HL-60/S4 (cell line): ENCODE results near the gene GLI3.

Experiments used
- in situ Hi-C: fragments of 300-500 bp; cut with MboI; formaldehyde crosslinking; loops from 2 replicates; pipeline ENCODE4 v1.14.3; 2022; ENCODE audit warnings: low sequenced_read_pairs

The GLI3 gene

GRCh38 chr7:41974870-41975557 lies 262.0 kb downstream of the GLI3 start:
- in situ Hi-C loops: no loop called here

- in situ Hi-C loops: no loop called here
Measured at GRCh38 chr7:41973202-41973730, 263.7 kb downstream of the GLI3 start.

DNA sequence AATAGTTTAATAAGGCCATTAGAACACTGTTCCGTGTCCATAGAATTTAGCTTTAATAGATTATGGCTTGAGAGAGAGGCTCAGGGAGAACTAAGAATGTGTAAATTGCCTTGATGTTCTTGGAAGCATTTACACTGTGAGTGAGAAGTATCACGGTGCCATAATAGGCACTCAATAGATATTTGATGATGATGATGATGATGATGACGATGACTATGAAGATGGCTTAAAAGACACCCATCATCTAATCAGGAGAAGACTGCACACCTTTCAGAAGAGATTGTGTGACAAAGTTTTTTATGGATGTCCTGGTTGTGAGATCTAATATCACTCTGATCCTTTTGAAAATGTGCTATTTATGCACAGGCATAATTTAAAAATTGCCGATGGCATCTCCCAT lies 264.2 kb downstream of the GLI3 start:
- in situ Hi-C loops: no loop called here

DNA sequence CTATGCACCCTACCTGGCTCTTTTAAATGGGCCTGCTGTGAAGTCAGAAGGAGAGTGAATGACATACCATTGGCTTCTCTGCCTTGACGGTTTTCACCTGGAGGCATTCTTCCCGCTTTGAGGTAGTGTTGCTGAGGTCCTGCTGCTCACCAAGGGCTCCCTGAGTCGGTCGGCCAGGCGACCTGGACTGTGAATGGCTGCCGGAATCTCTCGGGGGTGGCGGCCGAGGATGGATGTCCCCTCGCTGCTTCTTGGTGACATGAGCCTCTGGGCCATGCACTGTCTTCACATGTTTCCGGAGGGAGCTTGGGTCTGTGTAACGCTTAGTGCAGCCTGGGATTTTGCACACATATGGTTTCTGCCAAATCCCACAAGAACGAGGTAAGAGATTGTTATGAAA lies 264.7 kb downstream of the GLI3 start:
- in situ Hi-C loops: no loop called here

DNA sequence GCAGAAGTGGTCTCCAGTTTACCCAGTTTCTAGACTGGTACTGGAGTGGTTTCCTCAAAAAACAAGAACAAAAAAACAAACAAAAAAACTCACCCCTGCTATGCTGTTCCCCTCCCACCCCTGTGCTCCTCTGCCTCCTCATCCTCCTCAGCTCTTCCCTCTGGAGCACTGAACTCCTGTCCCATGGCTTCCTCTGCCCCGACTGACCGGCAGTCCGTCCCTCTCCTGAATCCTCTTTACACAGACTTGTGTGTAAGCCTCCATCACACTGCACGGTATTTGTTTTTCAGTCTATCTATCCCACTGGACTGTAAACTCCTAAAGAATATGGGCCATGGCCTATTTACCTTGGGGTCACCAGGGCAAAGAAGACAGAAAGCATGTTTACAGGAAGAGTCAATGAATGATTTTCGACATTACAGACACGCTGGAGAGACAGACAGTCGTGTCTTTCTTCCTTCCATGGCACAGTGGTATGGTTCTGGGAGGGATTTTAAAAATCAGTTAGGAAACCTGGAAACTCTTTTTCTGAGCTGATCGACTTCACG lies 265.3 kb downstream of the GLI3 start:
- in situ Hi-C loops: no loop called here

DNA sequence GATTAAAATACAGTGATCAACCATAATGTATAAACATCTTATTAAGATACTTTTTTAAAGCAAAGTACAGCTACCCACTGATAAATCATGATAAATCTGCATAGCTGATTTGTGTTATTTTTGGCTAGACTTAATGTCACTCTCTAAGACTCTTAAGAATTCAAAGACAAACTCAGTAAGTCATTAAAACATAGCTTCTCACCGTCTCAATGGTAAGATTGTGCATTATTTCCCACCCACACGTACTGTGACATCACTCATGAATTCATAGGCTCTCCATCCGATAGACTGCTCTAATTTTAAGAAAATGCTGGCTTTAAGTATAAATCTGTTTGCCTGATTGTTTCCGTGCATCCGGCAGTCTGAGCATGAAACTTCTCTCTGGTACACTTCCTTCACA lies 266.1 kb downstream of the GLI3 start:
- in situ Hi-C loops: no loop called here

DNA sequence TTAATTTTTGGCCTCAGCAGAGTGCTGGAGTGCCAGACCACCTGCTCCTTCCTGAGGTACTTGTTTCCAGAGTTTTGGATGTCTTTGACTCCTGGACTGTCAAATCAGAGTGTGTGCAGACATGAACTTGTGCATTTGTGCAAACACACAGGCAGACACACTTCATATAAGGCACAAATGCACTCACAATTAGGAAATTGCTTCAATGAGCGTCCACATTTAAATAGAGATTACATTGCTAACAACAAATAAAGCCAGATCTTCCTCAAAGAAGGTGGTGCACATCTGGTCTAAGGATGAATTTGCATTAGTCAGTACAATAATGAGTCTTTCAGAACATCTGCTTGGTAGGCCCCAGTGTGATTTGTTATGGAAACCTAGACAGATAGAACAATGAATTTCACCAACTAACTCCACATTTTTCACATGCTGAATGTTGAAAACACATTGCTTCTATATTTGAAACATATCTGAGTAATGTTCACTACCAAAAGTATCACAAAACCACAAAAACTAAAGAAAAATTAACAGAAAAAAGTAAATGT lies 267.4 kb downstream of the GLI3 start:
- in situ Hi-C loops: no loop called here

GRCh38 chr7:41967156-41967555 lies 269.9 kb downstream of the GLI3 start:
- in situ Hi-C loops: no loop called here

DNA sequence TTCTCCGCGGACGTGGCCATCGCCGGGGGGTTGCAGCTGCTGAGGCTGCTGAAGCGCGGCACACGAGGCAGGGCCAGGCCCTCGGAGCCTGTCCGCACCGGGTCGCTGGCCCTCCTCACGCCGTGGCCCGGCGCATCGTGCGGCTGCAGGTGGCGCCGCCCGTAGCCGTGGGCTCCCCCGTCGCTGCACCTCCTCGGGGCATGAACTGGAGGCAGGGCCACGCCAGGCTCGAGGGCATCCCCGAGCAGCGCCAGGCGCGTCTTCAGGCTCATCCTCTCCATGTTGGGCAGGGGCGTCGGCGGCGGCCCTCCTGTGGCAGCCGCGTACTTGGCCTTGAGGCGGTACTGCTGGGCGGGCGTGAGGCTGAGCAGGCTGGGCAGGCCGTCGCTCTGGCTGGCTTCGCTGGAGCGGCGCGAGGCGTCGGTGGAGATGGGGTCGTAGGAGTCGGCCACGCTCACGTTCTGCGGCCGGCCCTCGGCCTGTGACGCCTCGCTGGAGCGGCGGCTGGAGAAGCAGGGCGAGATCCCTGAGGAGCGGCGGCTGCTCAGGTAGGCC lies 271.0 kb downstream of the GLI3 start:
- in situ Hi-C loops: no loop called here

DNA sequence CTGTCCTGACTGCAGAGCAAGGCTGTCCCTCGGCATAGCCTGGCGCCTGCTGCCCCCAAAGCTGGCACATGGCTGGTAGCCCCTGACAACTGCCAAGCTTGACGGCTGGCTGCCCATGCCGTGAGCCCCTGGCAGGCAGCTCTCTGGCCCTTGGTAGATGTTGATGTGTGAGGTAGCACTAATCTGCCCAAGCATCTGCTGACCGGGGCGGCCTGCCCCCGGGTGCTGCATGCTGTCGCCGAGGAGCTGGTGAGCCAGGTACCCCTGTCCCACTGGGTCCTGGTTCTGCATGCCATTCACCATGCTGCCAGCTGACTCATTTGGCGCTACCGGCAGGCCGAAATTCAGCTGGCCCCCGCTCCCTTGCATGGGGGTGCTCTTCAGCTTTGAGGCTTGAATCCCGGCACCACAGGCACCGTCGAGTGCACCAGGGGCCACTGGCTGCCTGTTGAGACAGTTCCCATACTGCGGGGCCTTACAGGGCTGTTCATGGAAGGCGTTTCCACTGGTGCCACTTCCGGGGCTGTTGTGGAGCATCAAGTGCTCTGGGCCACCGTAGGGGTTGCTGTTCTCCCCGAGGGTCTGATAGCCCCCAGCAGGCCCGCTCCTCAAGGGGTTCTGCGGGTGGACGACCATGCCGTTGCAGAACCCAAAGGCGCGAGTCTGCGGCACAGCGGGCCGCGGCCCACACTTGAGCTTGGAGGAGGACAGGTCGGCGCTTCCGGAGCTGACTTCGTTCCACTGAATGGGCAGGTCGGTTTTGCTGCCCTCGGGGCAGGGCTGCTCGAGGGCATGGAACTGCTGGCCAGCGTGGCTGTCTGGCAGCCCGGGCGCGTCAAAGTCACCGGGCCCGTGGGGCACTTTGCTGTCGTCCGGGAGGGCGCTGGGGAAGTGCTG lies 271.9 kb downstream of the GLI3 start:
- in situ Hi-C loops: no loop called here

GRCh38 chr7:41964183-41964753 lies 272.7 kb downstream of the GLI3 start:
- in situ Hi-C loops: no loop called here

DNA sequence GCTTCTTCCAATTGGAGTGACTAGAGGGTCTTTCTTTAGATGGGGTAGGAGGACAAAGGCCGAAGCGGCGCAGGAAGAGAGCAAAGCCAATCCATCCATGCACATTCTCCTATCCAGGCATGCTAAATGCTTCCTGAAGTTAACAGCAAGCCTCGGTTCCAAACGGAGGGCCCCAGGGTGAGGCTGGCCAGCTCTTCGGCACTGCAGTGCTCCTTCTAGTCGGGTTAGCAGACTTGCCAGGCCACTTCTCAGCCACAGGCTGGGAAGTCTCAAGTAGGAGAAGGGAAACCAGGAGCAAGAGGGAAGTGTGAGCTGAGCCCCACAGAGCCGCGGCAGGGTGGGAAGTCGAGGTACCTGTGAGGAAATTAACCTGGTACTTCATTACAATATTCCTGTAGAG lies 280.3 kb downstream of the GLI3 start:
- in situ Hi-C loops: no loop called here

DNA sequence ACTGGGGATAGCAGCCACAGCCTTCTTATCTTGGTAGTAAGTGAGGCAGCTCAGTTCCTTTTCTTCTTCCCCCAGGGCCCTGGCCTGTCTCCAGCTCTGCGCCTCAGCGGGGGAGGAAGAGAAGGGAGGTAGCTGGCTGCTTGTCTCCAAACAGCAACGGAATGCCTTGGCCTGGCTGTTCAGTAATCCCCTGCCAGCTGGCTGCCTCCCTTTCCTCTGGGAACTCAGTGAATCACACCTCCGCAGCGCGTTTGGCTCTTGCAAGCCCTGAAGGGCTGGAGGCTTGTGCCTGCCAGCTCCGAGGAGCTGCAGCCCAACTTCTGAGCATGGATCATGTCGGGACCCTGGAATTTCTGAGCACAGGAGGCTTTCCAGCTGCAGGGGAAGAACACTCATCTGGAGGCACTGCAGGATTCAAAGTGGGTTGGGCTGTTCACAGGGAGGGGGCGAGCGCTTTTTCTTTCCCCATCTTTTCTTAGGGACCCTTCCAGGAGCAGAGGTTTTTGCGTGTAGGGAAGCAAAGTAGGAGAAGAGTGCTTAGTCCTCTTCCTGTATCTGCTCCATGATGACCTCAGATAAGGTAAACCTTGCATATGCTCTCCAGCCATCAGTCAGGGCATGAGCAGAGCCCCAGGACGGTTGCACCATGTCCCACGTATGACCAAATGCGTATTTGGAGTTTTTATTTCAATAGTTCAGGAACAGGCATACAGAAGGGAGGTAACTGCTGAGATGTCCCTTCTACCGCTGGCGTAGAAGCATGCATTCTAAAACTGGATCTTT lies 280.9 kb downstream of the GLI3 start:
- in situ Hi-C loops: no loop called here

DNA sequence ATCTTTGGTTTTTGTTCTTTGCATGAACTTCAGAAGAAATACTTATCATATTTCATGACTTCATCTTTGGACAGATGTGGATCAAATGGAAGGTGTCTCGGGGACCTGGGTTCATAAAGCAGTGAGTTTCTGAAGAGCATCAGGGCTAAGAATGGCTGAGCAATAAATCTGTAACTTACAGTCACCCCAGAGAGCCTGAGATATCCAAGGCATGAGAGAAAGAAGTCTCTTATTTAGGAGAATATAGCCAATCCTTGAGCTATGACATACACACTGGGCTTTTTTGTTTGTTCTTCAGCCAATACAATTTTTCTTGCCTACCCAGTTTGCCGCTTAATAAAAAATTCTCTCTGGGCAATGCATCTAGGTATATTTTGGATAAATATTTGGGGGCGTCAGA lies 281.6 kb downstream of the GLI3 start:
- in situ Hi-C loops: no loop called here

GRCh38 chr7:41954976-41955375 lies 282.0 kb downstream of the GLI3 start:
- in situ Hi-C loops: no loop called here

GRCh38 chr7:41948503-41948902 lies 288.5 kb downstream of the GLI3 start:
- in situ Hi-C loops: no loop called here

DNA sequence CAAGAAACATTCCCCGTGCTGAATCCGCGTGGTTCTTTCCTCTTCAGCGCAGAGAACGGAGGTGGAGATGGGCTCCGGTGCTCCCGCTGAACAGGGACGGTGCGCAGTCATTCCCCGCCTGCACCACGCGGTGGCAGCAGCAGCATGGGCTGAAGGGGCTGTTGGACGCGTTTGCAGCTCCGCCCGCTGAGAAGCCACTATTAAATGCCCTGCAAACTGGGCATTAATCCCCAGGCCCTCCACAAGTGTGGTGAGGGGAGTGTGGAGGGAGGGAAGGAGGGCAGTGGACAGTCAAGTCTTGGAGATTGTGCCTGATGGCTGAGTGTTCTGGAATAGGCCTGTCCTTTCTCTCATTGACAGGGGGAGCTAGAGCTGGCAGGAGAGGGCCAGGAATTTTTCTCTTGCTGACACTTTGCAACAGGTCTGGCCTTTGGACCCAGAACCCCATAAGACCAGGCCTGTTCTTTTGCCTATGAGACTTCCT lies 293.9 kb downstream of the GLI3 start:
- in situ Hi-C loops: no loop called here

DNA sequence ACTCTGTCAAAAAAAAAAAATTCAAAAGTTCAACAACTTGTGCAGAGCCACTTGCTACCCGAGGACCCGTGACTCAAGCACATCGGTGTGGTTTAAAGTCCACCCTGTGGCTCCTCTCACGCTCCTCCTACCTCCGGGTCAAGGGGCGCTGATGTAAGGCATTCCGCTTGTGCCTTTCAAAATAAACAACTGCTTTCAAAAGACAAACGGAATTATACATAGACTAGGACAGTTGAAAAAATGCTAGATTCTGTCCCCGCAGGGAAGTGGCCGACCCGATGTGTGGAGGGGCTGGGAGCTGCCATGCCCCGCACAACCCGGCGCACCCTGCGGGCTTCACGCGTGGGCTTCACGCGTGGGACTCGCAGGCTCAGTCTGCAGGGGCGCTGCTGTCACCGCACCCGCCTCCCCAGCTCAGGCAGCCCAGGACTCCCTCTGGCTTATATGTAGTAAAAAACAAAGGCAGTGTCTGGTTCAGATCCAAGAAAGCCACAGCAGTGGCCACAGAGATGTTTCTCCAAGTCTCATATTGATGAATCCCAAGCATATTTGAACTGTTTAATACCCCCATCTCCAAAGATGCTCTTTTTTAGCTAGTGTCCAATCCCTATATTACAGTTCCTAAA lies 294.4 kb downstream of the GLI3 start:
- in situ Hi-C loops: no loop called here

GRCh38 chr7:41940760-41941343 lies 296.2 kb downstream of the GLI3 start:
- in situ Hi-C loops: no loop called here
